HL-60 (cell line): ENCODE data around the gene WDR55.
"Not testable (repeated sequence)": the region's sequence is repeated elsewhere in the genome, so short reads cannot be mapped to it uniquely, and the experiment has no call there.

Experiments used
- DNase-seq, 2 experiments: peaks; one replicate each; pipeline ENCODE4 v3.0.0-alpha.2; 2010 to 2020; ENCODE audit warnings: low read depth in 1 of 2, low spot score in 1 of 2
- H3K27ac ChIP-seq: fragments of 250-450 bp; sonication (Bioruptor Pico); replicated peaks from 2 replicates; pipeline ENCODE4 v1.5.1; 2020; ENCODE audit warnings: mild to moderate bottlenecking, moderate library complexity
- H3K27me3 ChIP-seq: fragments of 250-450 bp; sonication (Bioruptor Pico); 2 replicates; pipeline ENCODE4 v1.5.1; 2021; ENCODE audit warnings: mild to moderate bottlenecking, moderate library complexity; ENCODE audit not compliant: insufficient read depth, poor library complexity, severe bottlenecking
- H3K4me3 ChIP-seq: replicated peaks from 2 replicates; pipeline ENCODE4 v1.5.1; 2011; ENCODE audit warnings: mild to moderate bottlenecking, control low read depth, low read length; ENCODE audit not compliant: insufficient read depth
- CTCF ChIP-seq: IDR thresholded peaks from one replicate; pipeline ENCODE4 v1.5.1; 2011; ENCODE audit warnings: low read length, control low read depth, inconsistent platforms; ENCODE audit not compliant: insufficient read depth
- GABPA ChIP-seq: IDR thresholded peaks from 2 replicates; pipeline ENCODE4 v1.6.1; 2012; ENCODE audit warnings: low read depth
- POLR2AphosphoS5 ChIP-seq: IDR thresholded peaks from 2 replicates; pipeline ENCODE4 v1.6.1; 2012; ENCODE audit warnings: low read depth
- REST ChIP-seq: IDR thresholded peaks from 2 replicates; pipeline ENCODE4 v1.6.1; 2012; ENCODE audit warnings: low read depth; ENCODE audit not compliant: insufficient replicate concordance
- SPI1 ChIP-seq: IDR thresholded peaks from 2 replicates; pipeline ENCODE4 v1.6.1; 2012; ENCODE audit warnings: low read depth, mild to moderate bottlenecking, borderline replicate concordance

The WDR55 gene

GRCh38 chr5:140710899-140711552 is 46.3 kb downstream of the WDR55 start:
- TF ChIP-seq POLR2AphosphoS5 (no peak), REST (peak; percentile 93), SPI1 (no peak)
- peak; percentile 76 to 82 for DNase-seq
- Histone ChIP-seq H3K4me3 (peak overlapping the region; percentile 89), H3K27me3 (no peaks in the 10 kb centered on the region), H3K27ac (peak overlapping the region; percentile 41)

DNA sequence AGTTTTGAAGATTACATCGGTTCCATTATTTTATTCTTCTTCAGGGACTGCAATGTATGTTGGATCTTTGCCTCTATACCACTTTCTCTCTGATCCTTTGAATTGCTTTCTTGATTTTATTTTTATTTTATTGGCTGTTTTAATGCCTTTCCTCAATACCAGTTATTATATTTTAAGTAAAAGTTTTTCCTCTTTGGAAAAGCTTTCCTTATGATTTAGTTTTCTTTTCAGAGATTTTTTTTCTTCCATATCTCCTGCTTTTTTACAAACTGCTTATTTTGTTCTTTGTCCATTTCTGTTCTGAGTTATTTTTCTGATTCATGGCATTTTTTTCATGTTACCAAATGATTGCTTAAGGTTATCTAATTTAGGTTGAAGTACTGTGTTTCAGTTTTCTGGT is 47.1 kb downstream of the WDR55 start:
- TF ChIP-seq REST (no peak), CTCF (no peak), SPI1 (no peak), GABPA (no peak), POLR2AphosphoS5 (no peak)
- DNase-seq: no peak
- H3K27ac ChIP-seq: no peak overlapping the region
- H3K4me3 ChIP-seq: no peak overlapping the region
- H3K27me3 ChIP-seq: no peaks in the 10 kb centered on the region

GRCh38 chr5:140713562-140714094 is 48.9 kb downstream of the WDR55 start:
- Histone ChIP-seq H3K27me3 (no peaks in the 10 kb centered on the region), H3K4me3 (no peak overlapping the region), H3K27ac (no peak overlapping the region)
- TF ChIP-seq REST: no peak
- TF ChIP-seq SPI1: no peak
- no peak for TF ChIP-seq POLR2AphosphoS5
- TF ChIP-seq CTCF: no peak
- no peak for TF ChIP-seq GABPA
- no peak for DNase-seq

DNA sequence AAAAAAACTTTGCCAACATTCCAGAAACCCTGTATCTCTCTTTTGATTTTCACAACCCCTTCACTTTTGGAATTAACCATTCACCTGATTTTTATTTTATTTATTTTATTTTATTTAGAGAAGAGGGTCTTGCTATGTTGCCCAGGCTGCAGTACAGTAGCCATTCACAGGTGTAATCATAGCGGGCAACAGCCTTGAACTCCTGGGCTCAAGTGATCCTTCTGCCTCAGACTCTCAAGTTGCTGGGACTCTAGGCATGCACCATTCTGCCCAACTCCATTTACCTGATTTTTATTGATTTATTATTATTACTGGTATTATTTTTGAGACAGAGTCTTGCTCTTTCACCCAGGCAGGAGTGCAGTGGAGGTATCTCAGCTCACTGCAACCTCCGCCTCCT is 51.5 kb downstream of the WDR55 start:
- H3K4me3 ChIP-seq, H3K27me3 ChIP-seq, H3K27ac ChIP-seq, DNase-seq: not testable (repeated sequence)
